ENCODE measurements around the gene GRP. TPM values are rescaled to one million over a fixed set of nuclear protein-coding genes. Genes with fewer than 3 reads are reported as not detected.
A peak's percentile ranks its signal among the peaks of the same experiment; 100 is the strongest.

GRP gene
- 10 to 100 TPM; 56.9 to 85.7 (median 64.2) TPM for polyA plus RNA-seq (ENCODE audit: insufficient read depth in 1 of 5, insufficient read length in 5 of 5, low replicate concordance in 1 of 5)
- long read RNA-seq, donor 1, transcript GRP-203 (2 exons, 607 nt), result minor isoform, 9 of 153 reads
- long read RNA-seq, donor 1, transcript GRP-204 (3 exons, 824 nt), result major isoform, 26 of 153 reads
- long read RNA-seq, donor 1, transcript GRP-201 (3 exons, 848 nt), result minor isoform, 23 of 153 reads
- long read RNA-seq, donor 1, partial matches to known transcripts, result 93 of 153 reads
- long read RNA-seq, donor 1, other reads (novel, unspliced or antisense), result 0 of 153 reads
- long read RNA-seq, donor 2, transcript GRP-201 (3 exons, 848 nt), result major isoform, 6 of 54 reads
- long read RNA-seq, donor 2, transcript GRP-204 (3 exons, 824 nt), result major isoform, 6 of 54 reads
- long read RNA-seq, donor 2, partial matches to known transcripts, result 41 of 54 reads
- long read RNA-seq, donor 2, other reads (novel, unspliced or antisense), result 0 of 54 reads
- long read RNA-seq, donor 3, transcript GRP-204 (3 exons, 824 nt), result major isoform, 8 of 62 reads
- long read RNA-seq, donor 3, transcript GRP-201 (3 exons, 848 nt), result minor isoform, 7 of 62 reads
- long read RNA-seq, donor 3, partial matches to known transcripts, result 41 of 62 reads
- long read RNA-seq, donor 3, other reads (novel, unspliced or antisense), result 0 of 62 reads
- long read RNA-seq, donor 4, transcript GRP-204 (3 exons, 824 nt), result minor isoform, 5 of 37 reads
- long read RNA-seq, donor 4, transcript GRP-201 (3 exons, 848 nt), result major isoform, 7 of 37 reads
- long read RNA-seq, donor 4, partial matches to known transcripts, result 24 of 37 reads
- long read RNA-seq, donor 4, other reads (novel, unspliced or antisense), result 0 of 37 reads
- long read RNA-seq, donor 5, transcript GRP-204 (3 exons, 824 nt), result major isoform, 23 of 114 reads
- long read RNA-seq, donor 5, transcript GRP-201 (3 exons, 848 nt), result minor isoform, 18 of 114 reads
- long read RNA-seq, donor 5, partial matches to known transcripts, result 68 of 114 reads
- long read RNA-seq, donor 5, other reads (novel, unspliced or antisense), result 0 of 114 reads
- long read RNA-seq, donor 6, transcript GRP-204 (3 exons, 824 nt), result minor isoform, 11 of 121 reads
- long read RNA-seq, donor 6, transcript GRP-201 (3 exons, 848 nt), result major isoform, 25 of 121 reads
- long read RNA-seq, donor 6, partial matches to known transcripts, result 79 of 121 reads
- long read RNA-seq, donor 6, other reads (novel, unspliced or antisense), result 0 of 121 reads
- long read RNA-seq, donor 7, transcript GRP-201 (3 exons, 848 nt), result major isoform, 12 of 39 reads
- long read RNA-seq, donor 7, transcript GRP-204 (3 exons, 824 nt), result major isoform, 12 of 39 reads
- long read RNA-seq, donor 7, partial matches to known transcripts, result 14 of 39 reads
- long read RNA-seq, donor 7, other reads (novel, unspliced or antisense), result 0 of 39 reads
- long read RNA-seq, donor 8, transcript GRP-204 (3 exons, 824 nt), result minor isoform, 5 of 43 reads
- long read RNA-seq, donor 8, transcript GRP-201 (3 exons, 848 nt), result major isoform, 7 of 43 reads
- long read RNA-seq, donor 8, partial matches to known transcripts, result 30 of 43 reads
- long read RNA-seq, donor 8, other reads (novel, unspliced or antisense), result 0 of 43 reads

- DNase-seq, result no peak
Observed at GRCh38 chr18:59219672-59220163, at the start of gene GRP. Gene GRP, plus strand, starts transcription at chr18:59220158. Its CDS starts 108 bp downstream, at chr18:59220266.

DNA sequence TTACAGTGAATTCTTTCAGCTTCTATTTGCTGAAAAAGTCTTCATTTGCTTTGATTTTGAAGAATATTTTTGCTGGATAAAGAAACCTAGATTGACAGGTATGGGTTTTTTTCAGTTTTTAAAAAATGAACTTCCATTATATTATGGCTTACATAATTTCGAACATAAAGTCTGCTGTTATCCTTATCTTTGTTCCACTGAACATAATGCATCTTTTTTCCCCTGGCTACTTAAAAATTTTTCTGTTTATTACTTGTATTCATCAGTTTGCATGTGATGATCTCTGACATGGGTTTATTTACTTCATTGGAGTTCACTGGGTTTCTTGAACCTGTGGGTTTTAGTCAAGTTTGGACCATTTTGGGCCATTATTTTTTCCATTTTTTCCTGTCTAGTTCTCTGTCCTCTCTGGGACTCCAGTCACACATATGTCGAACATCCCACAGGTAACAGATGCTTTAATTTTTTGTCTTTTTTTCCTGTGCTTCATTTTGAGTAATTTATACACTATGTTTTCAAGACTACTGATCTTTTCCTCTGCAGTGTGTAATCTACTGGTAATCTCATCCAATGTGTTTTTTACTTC is 47.2 kb upstream of the GRP start:
- DNase-seq, result no peak

DNA sequence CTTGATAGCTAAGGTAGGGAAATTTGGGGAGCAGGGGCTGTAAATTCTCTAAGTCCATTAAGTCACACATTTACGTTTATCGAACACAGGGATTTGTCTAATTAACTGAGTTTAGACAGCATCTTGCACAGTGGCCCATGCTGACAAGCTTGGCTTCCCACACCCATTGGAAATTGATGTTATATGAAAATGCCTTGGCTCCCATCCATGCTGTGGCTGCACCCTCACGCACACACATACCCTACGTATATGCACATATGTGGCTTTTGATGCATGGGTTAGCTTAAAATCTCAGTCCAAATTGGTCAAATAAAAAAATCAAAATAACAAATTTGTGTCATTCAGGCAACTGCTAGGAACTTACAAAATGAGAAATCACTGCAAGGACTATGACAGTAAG is 42.5 kb upstream of the GRP start:
- DNase-seq, result no peak

GRCh38 chr18:59180150-59180845 is 39.7 kb upstream of the GRP start:
- peak in 1 of 2 donors; percentile 4 for DNase-seq

- DNase-seq, result no peak
Observed at GRCh38 chr18:59182673-59183072, 37.3 kb upstream of the GRP start.

DNA sequence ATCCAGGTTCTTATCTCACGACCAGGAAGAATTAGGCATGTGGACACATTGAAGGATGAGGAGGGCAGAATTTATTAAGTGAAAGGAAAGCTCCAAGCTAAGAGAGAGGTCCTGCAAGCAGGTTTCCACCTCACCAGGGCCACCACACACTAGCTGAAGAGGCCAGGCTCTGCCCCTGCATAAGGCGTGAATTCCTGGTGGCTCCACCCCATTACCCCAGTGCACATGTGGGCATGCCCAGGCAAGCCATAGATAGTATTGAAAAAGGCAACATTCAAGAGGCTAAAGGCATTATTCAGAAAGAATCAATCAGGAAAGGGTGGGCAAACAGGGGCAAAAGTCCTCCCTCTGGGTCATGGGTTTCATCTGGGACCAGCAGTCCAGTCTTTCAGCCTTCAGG is 30.9 kb upstream of the GRP start:
- no peak for DNase-seq

DNA sequence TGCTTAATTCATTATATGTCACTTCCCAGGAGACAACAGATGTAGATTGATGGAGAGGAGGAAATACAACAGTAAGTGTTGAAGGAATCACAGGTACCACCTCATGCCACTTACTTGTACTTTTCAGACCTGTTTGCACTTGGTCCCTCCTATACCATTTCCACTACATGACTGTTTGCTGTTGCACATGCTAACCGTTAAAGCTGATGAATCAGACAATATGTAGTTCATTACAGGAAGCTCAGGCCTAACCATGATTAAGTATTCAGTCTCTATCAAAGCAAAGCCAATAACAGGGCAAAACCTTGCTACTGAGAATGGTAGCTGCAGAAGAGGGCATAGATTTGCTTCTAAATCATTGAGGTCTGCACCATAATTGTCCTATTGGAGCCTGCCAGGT is 30.2 kb upstream of the GRP start:
- no peak for DNase-seq

- no peak for DNase-seq
Observed at GRCh38 chr18:59196161-59196725, 23.7 kb upstream of the GRP start.

DNA sequence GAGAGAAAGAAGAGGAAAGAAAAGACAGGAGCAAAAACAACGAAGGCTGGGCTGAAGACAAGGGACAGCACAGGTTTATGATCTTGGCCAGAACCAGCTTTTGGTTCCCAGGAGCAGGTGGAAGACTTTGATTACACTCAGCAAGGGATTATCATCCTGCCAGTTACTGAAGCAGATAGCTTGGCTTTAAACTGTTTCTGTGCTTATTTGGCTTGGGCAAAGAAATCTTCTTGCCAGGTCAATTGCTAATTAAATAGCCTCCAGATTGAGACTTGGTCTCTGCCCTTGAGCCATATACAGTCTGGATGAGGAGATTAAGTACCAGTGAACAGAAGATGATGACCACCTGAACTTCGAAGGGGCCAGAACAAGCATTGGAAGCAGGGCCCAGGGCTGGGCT is 22.3 kb upstream of the GRP start:
- no peak for DNase-seq

GRCh38 chr18:59198215-59198614 is 21.7 kb upstream of the GRP start:
- DNase-seq, result no peak

- DNase-seq, result no peak
Observed at GRCh38 chr18:59200787-59201186, 19.2 kb upstream of the GRP start.

- DNase-seq, result no peak
Observed at GRCh38 chr18:59202258-59202820, 17.6 kb upstream of the GRP start.

DNA sequence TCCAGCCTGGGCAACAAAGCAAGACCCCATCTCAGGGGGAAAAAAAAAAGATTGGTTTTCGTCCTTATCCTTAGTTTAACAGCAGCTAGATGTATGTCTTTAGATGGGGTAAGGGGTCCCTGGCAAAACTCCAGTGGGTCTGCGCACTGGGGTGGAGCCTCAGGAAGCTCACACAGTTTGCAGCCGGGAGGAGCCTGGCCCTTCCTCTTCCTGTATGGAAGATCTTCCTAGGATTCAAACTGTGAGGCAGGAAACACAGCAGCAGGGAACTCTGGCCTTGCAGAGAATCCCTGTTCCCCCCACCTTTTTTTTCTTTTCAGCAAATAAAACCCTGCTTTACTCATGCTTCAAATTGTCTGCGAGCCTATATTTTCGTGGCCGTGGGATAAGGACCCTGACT is 12.5 kb upstream of the GRP start:
- no peak for DNase-seq

DNA sequence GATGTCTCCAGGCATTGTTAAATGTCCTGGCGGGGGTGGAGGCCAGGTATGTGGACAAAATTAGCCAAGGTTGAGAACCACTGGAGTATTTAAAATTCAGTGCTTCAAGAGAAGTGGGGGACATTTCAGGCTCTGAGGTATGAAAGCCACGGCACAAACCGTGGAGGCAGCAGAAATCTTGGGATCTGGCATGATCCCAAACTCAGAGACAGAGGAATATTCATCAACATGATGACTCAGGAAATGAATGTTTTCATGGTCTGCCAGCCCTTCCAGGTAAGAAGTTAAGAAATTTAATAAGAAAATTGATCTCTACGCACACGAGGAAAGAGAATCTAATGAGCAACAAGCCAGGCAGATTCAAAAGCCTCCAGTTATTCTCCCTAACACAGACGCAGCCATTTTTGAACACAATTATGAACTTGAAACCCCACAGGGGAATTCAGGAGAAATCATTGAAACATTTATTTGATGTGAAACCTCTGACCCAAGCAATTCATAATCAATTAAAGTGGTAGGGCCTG is 11.3 kb upstream of the GRP start:
- DNase-seq, result no peak

GRCh38 chr18:59210299-59210698 is 9.7 kb upstream of the GRP start:
- no peak for DNase-seq

- no peak for DNase-seq
Observed at GRCh38 chr18:59211629-59212028, 8.3 kb upstream of the GRP start.

DNA sequence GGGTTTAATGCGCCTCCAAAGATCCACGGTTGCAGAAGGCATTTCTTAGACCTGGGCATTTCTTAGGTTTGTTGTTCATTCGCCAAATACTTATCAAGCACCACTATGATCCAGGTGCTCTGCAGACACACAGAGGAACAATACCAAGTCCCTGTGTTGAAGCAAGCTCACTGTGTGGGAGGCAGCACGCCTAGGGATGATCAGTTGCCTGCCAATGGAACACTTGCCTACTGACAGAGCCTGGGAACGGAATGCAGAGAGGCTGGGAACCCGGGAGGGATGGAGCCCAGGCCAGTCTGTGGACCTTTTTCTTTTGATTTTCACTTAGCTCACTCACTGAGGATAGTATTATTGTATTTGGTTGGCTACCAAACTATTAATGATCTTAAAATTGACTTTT is 1.9 kb upstream of the GRP start:
- DNase-seq, result no peak

- DNase-seq, result no peak
Observed at GRCh38 chr18:59220164-59220783, 316 bp downstream of the GRP start.
